Small intestine (tissue), 7 donors: ENCODE results near the gene SPARC. TPM values are rescaled to one million over a fixed set of nuclear protein-coding genes. Genes with fewer than 3 reads are reported as not detected.
"Not testable (repeated sequence)": the region's sequence is repeated elsewhere in the genome, so short reads cannot be mapped to it uniquely, and the experiment has no call there.

Experiments
- DNase-seq, 2 donors: peaks; one replicate each; pipeline versions ENCODE4 v3.0.0 to v3.0.0-alpha.2; 2013
- FAIRE-seq: peaks from 2 replicates; lab custom pipeline; 2012; peaks lifted over from hg19 to GRCh38; lab: Jason Lieb, UNC
- H3K27ac ChIP-seq, 3 donors: one replicate each; pipeline ENCODE4 v1.5.1; 2013; ENCODE audit warnings: low read length in 2 of 3, mild to moderate bottlenecking in 2 of 3, control low read depth in 1 of 3, inconsistent platforms in 1 of 3, low read depth in 1 of 3, moderate library complexity in 1 of 3
- H3K27me3 ChIP-seq, 3 donors: one replicate each; pipeline ENCODE4 v1.6.1; 2013; ENCODE audit warnings: low read length in 3 of 3, inconsistent platforms in 1 of 3; ENCODE audit not compliant: control insufficient read depth in 3 of 3, insufficient read depth in 3 of 3
- H3K36me3 ChIP-seq, 3 donors: one replicate each; pipeline ENCODE4 v1.6.1; 2013; ENCODE audit warnings: low read length in 3 of 3, inconsistent platforms in 1 of 3, low read depth in 1 of 3, mild to moderate bottlenecking in 1 of 3, moderate library complexity in 1 of 3; ENCODE audit not compliant: control insufficient read depth in 3 of 3, insufficient read depth in 2 of 3
- H3K4me1 ChIP-seq, 3 donors: one replicate each; pipeline ENCODE4 v1.6.1; 2013; ENCODE audit warnings: low read length in 2 of 3, inconsistent platforms in 1 of 3, low read depth in 1 of 3, mild to moderate bottlenecking in 1 of 3, moderate library complexity in 1 of 3; ENCODE audit not compliant: control insufficient read depth in 3 of 3, insufficient read depth in 2 of 3
- H3K4me3 ChIP-seq, 3 donors: one replicate each; pipeline ENCODE4 v1.5.1; 2013; ENCODE audit warnings: low read length in 3 of 3, control low read depth in 1 of 3, inconsistent platforms in 1 of 3, low read depth in 1 of 3, mild to moderate bottlenecking in 1 of 3, moderate library complexity in 1 of 3
- H3K9me3 ChIP-seq, 2 donors: one replicate each; pipeline ENCODE4 v1.6.1; 2013; ENCODE audit warnings: low read depth in 1 of 2, low read length in 1 of 2; ENCODE audit not compliant: control insufficient read depth in 2 of 2, insufficient read depth in 1 of 2
- WGBS, 3 donors: extraction: QIAGEN DNeasy Blood & Tissue Kit; methylation state at CpG; one replicate each; pipeline ENCODE4 v1.1.7; 2013; 5-methylcytosine and 5-hydroxymethylcytosine counted together
- polyA plus RNA-seq, 4 donors: library from polyadenylated mRNA; stranded (reverse) in 3 of 4; unstranded in 1 of 4; fragments of 200-250 nt in 3 of 4; fragments of 120-200 nt in 1 of 4; gene quantifications; one replicate each; pipeline versions ENCODE4 v1.2.1 to v1.2.3, GENCODE V29; 2013
- donor health status: healthy with polysubstance abuse.
- donor health status: control.
- donor health status: control.
- donor health status: Bipolar disorder and iron deficiency.
- donor health status: healthy.

Gene SPARC
- polyA plus RNA-seq, 4 donors: 9.6 to 487 (median 135) TPM

DNA sequence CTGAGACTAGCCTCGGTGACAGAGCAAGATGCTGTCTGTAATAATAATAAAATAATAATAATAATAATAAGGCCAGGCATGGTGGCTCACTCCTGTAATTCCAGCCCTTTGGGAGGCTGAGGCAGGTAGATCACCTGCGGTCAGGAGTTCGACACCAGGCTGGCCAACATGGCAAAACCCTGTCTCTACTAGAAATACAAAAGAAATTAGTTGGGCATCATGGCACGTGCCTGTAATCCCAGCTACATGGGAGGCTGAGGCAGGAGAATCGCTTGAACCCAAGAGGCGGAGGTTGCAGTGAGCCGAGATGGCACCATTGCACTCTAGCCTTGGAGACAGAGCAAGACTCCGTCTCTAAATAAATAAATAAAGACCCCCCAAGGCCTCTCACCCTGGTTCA lies 2.9 kb upstream of the SPARC start:
- H3K27ac ChIP-seq, H3K4me3 ChIP-seq, H3K27me3 ChIP-seq, H3K9me3 ChIP-seq, H3K4me1 ChIP-seq, DNase-seq, H3K36me3 ChIP-seq, FAIRE-seq: not testable (repeated sequence)
- WGBS, 3 donors: 86 to 96% (median 87%) methylated on average over 8 of the region's 8 CpGs

DNA sequence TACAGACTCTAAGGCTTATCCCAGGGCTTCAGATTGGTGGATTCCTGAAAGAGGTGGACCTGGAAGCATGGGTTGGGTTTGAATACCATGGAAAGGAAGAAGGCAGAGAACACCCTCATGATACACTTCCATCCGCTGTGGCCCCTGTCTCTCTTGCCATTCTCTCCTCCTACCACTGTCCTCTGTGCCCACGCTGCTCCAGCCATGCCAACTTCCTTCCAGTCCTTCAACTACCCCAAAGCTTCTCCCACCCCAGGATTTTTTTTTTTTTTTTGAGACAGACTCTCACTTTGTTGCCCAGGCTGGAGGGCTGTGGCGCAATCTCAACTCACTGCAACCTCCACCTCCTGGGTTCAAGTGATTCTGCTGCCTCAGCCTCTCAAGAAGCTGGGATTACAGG lies 1.7 kb upstream of the SPARC start:
- DNase-seq (no peak), FAIRE-seq (no peak)
- Histone ChIP-seq H3K4me3 (no peak overlapping the region), H3K27ac (no peak overlapping the region), H3K27me3 (no peaks in the 10 kb centered on the region), H3K4me1 (no peaks in the 10 kb centered on the region), H3K36me3 (no peaks in the 10 kb centered on the region), H3K9me3 (no peaks in the 10 kb centered on the region)
- WGBS, 3 donors: 95 to 96% (median 96%) methylated on average over 3 of the region's 3 CpGs

DNA sequence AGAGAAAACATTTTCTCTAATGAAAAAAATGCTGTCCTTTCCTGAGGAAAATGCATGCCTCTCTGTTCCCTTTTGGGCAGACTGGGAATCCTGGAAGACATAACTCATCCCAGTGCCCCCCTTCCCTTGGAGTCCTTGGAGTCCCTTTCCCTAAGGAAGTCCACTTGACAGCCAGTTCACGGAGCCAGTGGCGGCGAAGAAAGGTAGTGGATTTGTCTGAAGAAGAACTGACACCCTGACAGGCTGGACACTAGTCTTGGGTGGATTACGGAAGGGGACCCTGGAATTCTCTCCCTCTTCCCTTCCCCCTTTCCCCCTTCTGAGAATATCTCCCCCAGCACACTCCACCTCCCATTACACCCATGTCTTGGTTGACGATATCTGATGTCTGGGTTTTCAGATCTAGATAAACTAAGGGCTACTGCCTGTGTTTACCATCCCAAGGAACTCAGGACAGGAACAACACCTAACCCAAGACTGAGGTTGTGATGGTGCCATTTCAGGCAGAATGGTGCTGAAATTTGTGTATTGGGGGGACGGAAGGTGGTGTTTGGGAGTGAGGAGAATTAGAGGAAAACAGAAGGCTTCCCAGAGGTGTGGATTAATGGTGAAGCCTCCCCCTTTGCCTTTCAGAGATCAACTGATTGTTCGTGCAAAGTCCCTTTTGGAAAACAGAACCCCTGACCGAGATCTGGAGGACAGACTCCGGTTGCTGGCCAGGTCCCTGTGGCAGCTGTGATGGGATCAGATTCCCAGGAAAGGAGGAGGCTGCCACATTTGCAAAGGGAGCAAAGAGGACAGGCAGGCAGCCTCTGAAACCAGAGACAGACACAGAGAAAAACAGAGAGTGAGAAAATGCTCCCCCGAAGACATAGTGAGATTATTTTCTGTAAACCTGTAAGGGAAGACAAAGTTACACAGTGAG lies 704 bp downstream of the SPARC start:
- peak overlapping the region; percentile 32 to 67 (median 40) for H3K4me3 ChIP-seq
- FAIRE-seq: no peak
- no peaks in the 10 kb centered on the region for H3K9me3 ChIP-seq
- 41 to 62% (median 53%) methylated on average over 10 of the region's 10 CpGs for WGBS, 3 donors
- H3K27me3 ChIP-seq: no peaks in the 10 kb centered on the region
- H3K4me1 ChIP-seq: no peaks in the 10 kb centered on the region
- H3K36me3 ChIP-seq: peaks cover 0 to 4% (median 0%) of the 10 kb centered on the region in 3 donors
- DNase-seq: no peak
- peak overlapping the region in 2 of 3 donors; percentile 83 to 92 for H3K27ac ChIP-seq

DNA sequence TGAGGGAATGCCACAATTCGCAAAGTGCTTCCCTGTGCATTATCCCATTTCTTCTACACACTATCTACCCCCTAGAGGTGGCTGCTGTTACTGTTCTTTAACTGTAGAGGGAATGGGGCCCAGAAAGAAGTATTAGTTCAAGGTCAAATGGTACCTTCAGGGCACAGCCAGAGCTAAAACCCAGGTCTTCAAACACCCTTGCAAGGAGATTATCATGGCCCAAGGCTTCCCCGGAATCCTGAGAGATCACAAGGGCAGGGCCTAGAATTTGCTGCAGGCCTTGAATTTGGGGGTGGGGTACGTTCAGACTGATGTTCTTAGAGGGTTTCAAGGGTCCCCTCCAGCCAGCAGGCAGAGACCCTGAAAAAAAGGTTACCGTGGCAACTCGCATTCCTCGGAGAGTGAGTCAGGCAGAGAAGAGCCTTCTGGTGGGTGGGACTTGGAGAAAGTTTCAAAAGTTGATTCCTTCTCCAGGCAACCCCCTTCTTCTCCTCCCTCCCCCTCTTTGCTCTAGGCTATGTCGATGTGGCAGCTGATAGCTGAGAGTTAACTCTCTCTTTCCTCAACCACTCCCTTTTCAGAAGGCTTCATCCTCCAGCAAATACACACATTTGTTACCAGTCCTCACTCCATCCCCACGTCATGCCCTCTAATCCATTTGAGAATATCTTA lies 1.9 kb downstream of the SPARC start:
- H3K4me3 ChIP-seq: peak overlapping the region in 2 of 3 donors; percentile 27 to 67
- 42 to 65% (median 64%) methylated on average over 8 of the region's 8 CpGs for WGBS, 3 donors
- no peaks in the 10 kb centered on the region for H3K4me1 ChIP-seq
- no peaks in the 10 kb centered on the region for H3K9me3 ChIP-seq
- FAIRE-seq: no peak
- peak overlapping the region in 2 of 3 donors; percentile 83 to 92 for H3K27ac ChIP-seq
- H3K27me3 ChIP-seq: no peaks in the 10 kb centered on the region
- peaks cover 0 to 6% (median 0%) of the 10 kb centered on the region in 3 donors for H3K36me3 ChIP-seq
- peak in 1 of 2 donors; percentile 63 for DNase-seq

DNA sequence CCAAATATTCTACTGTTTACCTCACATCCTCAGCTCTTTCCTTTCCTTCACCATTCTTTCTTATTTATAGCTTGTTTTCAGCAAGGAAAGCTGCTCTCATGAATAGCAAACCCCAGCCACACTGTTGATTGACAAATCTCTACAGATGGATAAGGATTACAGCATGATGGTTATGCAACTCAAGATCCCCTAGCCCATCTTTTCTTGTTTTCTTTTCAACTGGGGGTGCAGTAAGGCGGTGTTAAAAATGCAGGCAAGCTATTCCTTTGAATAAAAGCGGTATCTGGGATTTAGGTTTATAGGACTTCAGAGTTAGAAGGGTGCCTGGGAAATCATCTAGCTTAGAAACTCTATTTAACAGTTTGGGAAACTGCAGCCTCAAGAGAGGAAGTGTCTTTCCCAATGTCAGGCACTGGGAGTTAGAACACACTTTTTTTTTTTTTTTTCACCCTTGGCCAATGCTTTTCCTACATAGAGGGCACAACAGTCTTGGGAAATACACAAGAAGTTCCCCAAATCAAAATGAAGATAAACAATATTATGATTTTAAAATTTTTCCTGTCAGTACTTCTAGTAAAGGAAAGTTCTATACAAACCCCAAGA lies 2.6 kb downstream of the SPARC start:
- H3K4me3 ChIP-seq: peak overlapping the region in 1 of 3 donors; percentile 67
- H3K36me3 ChIP-seq: peaks cover 0 to 6% (median 0%) of the 10 kb centered on the region in 3 donors
- no peaks in the 10 kb centered on the region for H3K9me3 ChIP-seq
- FAIRE-seq (no peak), DNase-seq (no peak)
- H3K27me3 ChIP-seq: no peaks in the 10 kb centered on the region
- peaks cover 0 to 2% (median 0%) of the 10 kb centered on the region in 3 donors for H3K4me1 ChIP-seq
- 66 to 92% (median 91%) methylated on average over 2 of the region's 2 CpGs for WGBS, 3 donors
- H3K27ac ChIP-seq: peak overlapping the region in 2 of 3 donors; percentile 59 to 83

DNA sequence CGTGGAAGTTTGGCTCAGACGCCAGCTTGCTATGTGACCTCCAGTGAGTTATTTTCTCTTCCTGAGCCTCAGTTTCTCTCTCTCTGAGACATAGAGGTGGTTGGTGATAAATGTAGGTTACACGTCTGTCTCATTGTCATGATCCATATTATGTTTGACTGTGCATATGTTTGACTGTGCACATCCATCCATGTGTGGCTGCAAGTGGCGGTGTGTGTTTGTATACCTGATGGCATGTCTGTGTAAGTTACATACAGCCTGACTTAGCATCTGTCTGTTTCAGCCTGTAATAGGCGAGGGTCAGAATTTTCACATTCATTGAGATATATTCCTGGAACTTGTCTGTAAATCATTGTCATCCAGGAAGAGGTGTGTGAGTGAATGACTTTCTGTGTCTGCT lies 3.3 kb downstream of the SPARC start:
- peaks cover 0 to 2% (median 0%) of the 10 kb centered on the region in 3 donors for H3K4me1 ChIP-seq
- DNase-seq (no peak), FAIRE-seq (no peak)
- H3K36me3 ChIP-seq: peaks cover 0 to 6% (median 0%) of the 10 kb centered on the region in 3 donors
- WGBS, 3 donors: 69 to 88% (median 81%) methylated on average over 5 of the region's 5 CpGs
- H3K9me3 ChIP-seq: no peaks in the 10 kb centered on the region
- no peak overlapping the region for H3K4me3 ChIP-seq
- H3K27me3 ChIP-seq: no peaks in the 10 kb centered on the region
- H3K27ac ChIP-seq: peak overlapping the region in 1 of 3 donors; percentile 56

DNA sequence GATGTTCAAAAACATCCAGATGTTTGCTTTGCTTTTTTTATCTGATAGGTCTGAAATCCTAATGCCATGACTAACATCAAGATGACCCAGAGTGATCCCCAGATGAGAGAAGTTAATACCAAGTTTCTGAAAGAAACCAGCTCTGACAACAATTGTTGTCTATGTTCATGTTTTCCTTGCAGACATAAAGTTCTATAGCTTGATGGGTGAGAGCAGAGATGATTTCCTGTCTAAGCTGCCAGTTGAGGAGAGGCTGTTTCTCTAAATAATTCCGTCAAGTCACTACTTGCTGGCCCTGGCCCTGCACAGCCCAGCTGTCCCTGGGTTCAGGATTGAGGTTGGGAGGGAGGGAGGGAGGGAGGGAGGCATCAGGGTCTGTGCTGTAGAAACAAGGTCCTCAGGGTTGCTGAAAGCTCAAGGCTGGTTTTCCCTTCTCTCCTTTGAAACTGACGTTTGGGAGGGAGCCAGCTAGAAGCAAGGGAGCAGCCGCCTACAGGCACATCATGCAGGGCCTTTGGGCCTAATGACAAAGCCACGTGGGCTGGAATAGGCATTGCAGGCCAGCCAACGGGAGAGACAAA lies 3.9 kb downstream of the SPARC start:
- H3K27ac ChIP-seq: peak overlapping the region in 1 of 3 donors; percentile 56
- no peak overlapping the region for H3K4me3 ChIP-seq
- FAIRE-seq: no peak

DNA sequence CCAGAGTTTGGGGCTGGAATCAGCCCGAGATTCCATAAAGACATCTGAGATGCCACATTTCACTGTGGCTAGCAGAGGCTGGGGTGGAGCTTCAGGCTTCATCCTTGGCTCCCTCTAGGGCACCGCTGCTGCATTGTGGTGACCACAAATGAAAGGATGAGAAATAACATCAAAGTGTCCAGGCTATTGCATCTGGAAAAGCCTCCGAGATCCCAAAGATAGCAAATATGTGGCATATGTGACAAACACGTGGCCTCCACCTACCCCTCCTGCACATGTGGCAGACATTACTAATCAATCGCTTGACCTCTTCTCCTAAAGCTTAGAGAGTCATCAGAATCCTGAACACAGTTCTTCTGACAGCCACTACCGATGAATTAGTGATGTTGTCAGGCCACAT lies 4.5 kb downstream of the SPARC start:
- peak overlapping the region in 1 of 3 donors; percentile 44 for H3K27ac ChIP-seq
- no peaks in the 10 kb centered on the region for H3K9me3 ChIP-seq
- peaks cover 0 to 6% (median 0%) of the 10 kb centered on the region in 3 donors for H3K36me3 ChIP-seq
- no peaks in the 10 kb centered on the region for H3K27me3 ChIP-seq
- DNase-seq: no peak
- H3K4me1 ChIP-seq: peaks cover 0 to 2% (median 0%) of the 10 kb centered on the region in 3 donors
- H3K4me3 ChIP-seq: no peak overlapping the region
- WGBS, 3 donors: 64 to 74% (median 73%) methylated on average over 6 of the region's 6 CpGs
- FAIRE-seq: no peak

More for the DNA sequence above, 3.9 kb downstream of the SPARC start:
- 52 to 68% (median 60%) methylated on average over 5 of the region's 5 CpGs for WGBS, 3 donors
- DNase-seq: no peak
- Histone ChIP-seq H3K9me3 (no peaks in the 10 kb centered on the region), H3K4me1 (peaks cover 0 to 2% (median 0%) of the 10 kb centered on the region in 3 donors), H3K36me3 (peaks cover 0 to 6% (median 0%) of the 10 kb centered on the region in 3 donors), H3K27me3 (no peaks in the 10 kb centered on the region)
